Measurements from ENCODE around the gene PDE4A. TPM values are rescaled to one million over a fixed set of nuclear protein-coding genes. Genes with fewer than 3 reads are reported as not detected.
A peak's percentile ranks its signal among the peaks of the same experiment; 100 is the strongest.
"Not testable (repeated sequence)": the region's sequence is repeated elsewhere in the genome, so short reads cannot be mapped to it uniquely, and the experiment has no call there.

The PDE4A gene
- total and polyA plus RNA-seq, 11 donors = 5.2 to 33.3 (median 13.7) TPM

- Histone ChIP-seq H3K27ac (no peak overlapping the region), H3K27me3 (no peaks in the 10 kb centered on the region), H3K4me3 (no peak overlapping the region), H3K4me1 (peaks cover 0 to 40% (median 12%) of the 10 kb centered on the region in 12 donors), H3K9me3 (no peaks in the 10 kb centered on the region), H3K36me3 (peaks cover 0 to 37% (median 30%) of the 10 kb centered on the region in 9 donors)
- intact Hi-C loops (cut with DNase I) = no loop called here
- 94 to 97% (median 95%) methylated on average over 7 to 8 of the region's 8 CpGs for WGBS, 4 donors
- ATAC-seq = no peak
- TF ChIP-seq POLR2A (IDR thresholded peaks at IDR 0.05) = no peak
- TF ChIP-seq CTCF (IDR thresholded peaks at IDR 0.05) = no peak
- no peak for DNase-seq
These were observed 42.2 kb upstream of the PDE4A start for GRCh38 chr19:10378124-10378523.

GRCh38 chr19:10379880-10380312 lies 40.4 kb upstream of the PDE4A start:
- Histone ChIP-seq H3K4me1 (peaks cover 0 to 37% (median 12%) of the 10 kb centered on the region in 12 donors), H3K4me3 (peak overlapping the region; percentile 71 to 99 (median 90)), H3K9me3 (no peaks in the 10 kb centered on the region), H3K27ac (peak overlapping the region; percentile 41 to 90 (median 82)), H3K27me3 (no peaks in the 10 kb centered on the region), H3K36me3 (peaks cover 0 to 25% (median 21%) of the 10 kb centered on the region in 9 donors)
- DNase-seq (no peak), ATAC-seq (no peak)
- 2 to 3% (median 2%) methylated on average over 10 of the region's 10 CpGs for WGBS, 4 donors
- TF ChIP-seq CTCF (IDR thresholded peaks at IDR 0.05) (no peak), POLR2A (IDR thresholded peaks at IDR 0.05) (no peak)
- intact Hi-C loops (cut with DNase I) = loop anchor here in 7 of 10 donors (2.0 to 10.0 kb wide), 5 partner anchors 45 to 445 kb away; partner anchors contain the start of genes OLFM2 (in 3 of the 7), RAVER1 (in 3 of the 7), ICAM3 (in 2 of the 7) and EIF3G (in 1 of the 7)

- H3K4me1 ChIP-seq = peaks cover 0 to 37% (median 12%) of the 10 kb centered on the region in 12 donors
These were observed 39.8 kb upstream of the PDE4A start, which contains the start of gene TYK2 for GRCh38 chr19:10380313-10381102. TYK2 (minus strand) TSS chr19:10380572; CDS start chr19:10378406, 2,166 bp downstream.

GRCh38 chr19:10383223-10383499 lies 37.2 kb upstream of the PDE4A start:
- peak overlapping the region in 3 of 12 donors; percentile 26 to 55 (median 32) for H3K27ac ChIP-seq
- 84 to 96% (median 91%) methylated on average over 8 of the region's 8 CpGs for WGBS, 4 donors
- intact Hi-C loops (cut with DNase I) = loop anchor here in 7 of 10 donors (5.0 to 10.0 kb wide), 4 partner anchors 48 to 448 kb away; partner anchors contain the start of genes OLFM2 (in 3 of the 7), RAVER1 (in 3 of the 7), ICAM3 (in 2 of the 7) and EIF3G (in 1 of the 7)

More at GRCh38 chr19:10380313-10381102, 39.8 kb upstream of the PDE4A start, which contains the start of gene TYK2:
- no peaks in the 10 kb centered on the region for H3K27me3 ChIP-seq
- DNase-seq = peak; percentile 97 to 98 (median 98)
- H3K4me3 ChIP-seq = peak within 1 kb of the TSS; percentile 71 to 99 (median 90)
- H3K9me3 ChIP-seq = no peaks in the 10 kb centered on the region
- H3K27ac ChIP-seq = peak within 1 kb of the TSS; percentile 41 to 90 (median 82)
- intact Hi-C loops (cut with DNase I) = loop anchor here in 7 of 10 donors (2.0 to 10.0 kb wide), 5 partner anchors 46 to 446 kb away; partner anchors contain the start of genes OLFM2 (in 3 of the 7), RAVER1 (in 3 of the 7), ICAM3 (in 2 of the 7) and EIF3G (in 1 of the 7)
- TF ChIP-seq POLR2A (IDR thresholded peaks at IDR 0.05) (peak in 1 of 2 donors; percentile 66), CTCF (IDR thresholded peaks at IDR 0.05) (no peak)
- peak; percentile 99 for ATAC-seq
- WGBS, 4 donors = 0% methylated on average over 54 to 58 of the region's 58 CpGs
- H3K36me3 ChIP-seq = peaks cover 0 to 19% (median 15%) of the 10 kb centered on the region in 9 donors

More at GRCh38 chr19:10383223-10383499, 37.2 kb upstream of the PDE4A start:
- DNase-seq, ATAC-seq, H3K4me3 ChIP-seq, H3K9me3 ChIP-seq, H3K27me3 ChIP-seq: not testable (repeated sequence)
- H3K36me3 ChIP-seq = peaks cover 0 to 10% (median 4%) of the 10 kb centered on the region in 9 donors
- peaks cover 0 to 37% (median 12%) of the 10 kb centered on the region in 12 donors for H3K4me1 ChIP-seq

All from heart left ventricle (tissue), 16 donors.